ENCODE data around the gene POC1A. TPM values are rescaled to one million over a fixed set of nuclear protein-coding genes. Genes with fewer than 3 reads are reported as not detected.

POC1A gene
- total and polyA plus RNA-seq, 2 of the 4 experiments (the other 2 are of a cell fraction), result 10.6 to 11.5 TPM

DNA sequence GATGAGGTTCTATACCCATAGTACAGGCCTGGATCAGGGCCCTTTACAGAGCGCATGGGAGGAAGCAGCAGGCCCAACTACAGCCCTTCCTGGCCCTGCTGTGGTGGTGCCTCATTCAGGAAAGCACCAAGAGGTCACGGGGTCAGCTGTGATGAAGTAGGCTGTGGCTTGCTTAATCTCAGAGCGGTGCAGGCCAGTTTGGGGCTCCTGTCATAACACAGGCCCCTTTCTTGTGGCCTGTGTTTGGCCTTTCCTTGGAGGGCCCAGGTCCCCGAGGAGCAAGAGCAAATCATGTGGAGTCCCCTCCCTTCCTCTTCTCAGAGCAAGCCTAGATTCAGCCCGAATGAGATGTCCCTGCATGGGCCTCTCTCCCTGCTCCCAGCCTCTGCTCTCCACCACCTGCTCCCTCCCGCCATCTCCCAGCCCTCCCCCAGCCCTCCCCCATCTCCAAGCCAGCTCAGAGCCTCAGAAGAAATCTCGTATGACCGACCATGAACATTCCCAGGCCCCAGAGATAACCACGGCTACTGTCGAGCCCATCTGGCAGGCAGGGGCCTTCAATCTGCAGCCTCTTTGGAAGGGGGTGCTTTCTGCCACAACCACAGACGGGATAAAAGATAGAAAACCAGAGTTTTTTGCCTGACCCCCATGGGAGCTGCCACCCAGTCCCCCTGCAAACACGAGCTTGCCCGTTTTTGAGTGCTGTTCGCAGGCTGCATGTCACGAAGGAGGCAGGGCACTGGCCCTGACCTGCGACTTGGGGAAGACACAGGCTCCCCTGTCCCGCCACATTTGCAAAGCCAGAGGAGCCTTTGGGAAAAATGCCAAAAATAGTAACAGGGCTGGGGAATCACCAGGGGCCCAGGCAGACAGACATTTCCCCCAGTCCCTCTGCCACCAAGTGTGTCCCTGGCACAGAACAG is 65.5 kb downstream of the POC1A start:
- Histone ChIP-seq H3K4me1 (ENCODE audit: control insufficient read depth, insufficient read depth, low read length) (peaks cover 45% of the 10 kb centered on the region), H2BK5ac (ENCODE audit: low read depth, low read length, poor library complexity, severe bottlenecking) (peak overlapping the region; percentile 92), H2AFZ (replicated peaks; ENCODE audit: low read length, poor library complexity) (peak overlapping the region; percentile 82), H3K9me3 (ENCODE audit: control insufficient read depth, insufficient read depth, low read length) (no peaks in the 10 kb centered on the region), H3K4me2 (ENCODE audit: low read depth, low read length) (no peak overlapping the region), H3K18ac (ENCODE audit: low read depth, low read length) (peak overlapping the region; percentile 43; the same call in 1 of the 2 replicates), H3K27ac (ENCODE audit: insufficient read depth, low read length) (peak overlapping the region; percentile 24), H2AK9ac (replicated peaks; ENCODE audit: low read depth, low read length, poor library complexity) (peak overlapping the region; percentile 86), H3K36me3 (ENCODE audit: control insufficient read depth, insufficient read depth, low read length) (no peaks in the 10 kb centered on the region), H3K9ac (ENCODE audit: low read depth, low read length) (no peak overlapping the region), H2BK120ac (ENCODE audit: low read depth, low read length) (peak overlapping the region; percentile 93), H2AK5ac (ENCODE audit: low read depth, low read length) (peak overlapping the region; percentile 96), H2BK20ac (ENCODE audit: low read depth, low read length) (peak overlapping the region; percentile 87), H3K9me1 (ENCODE audit: insufficient read depth, low read length) (peaks cover 60% of the 10 kb centered on the region), H3K4ac (ENCODE audit: low read depth, low read length) (peak overlapping the region; percentile 94), H3K23ac (ENCODE audit: low read depth, low read length) (peak overlapping the region; percentile 77; the same call in 1 of the 2 replicates), H4K8ac (ENCODE audit: low read depth in 2 of 2, low read length in 2 of 2) (peak overlapping the region; percentile 87 to 90; a peak in 3 of 4 replicates), H4K20me1 (ENCODE audit: insufficient read depth, low read length) (peaks cover 4% of the 10 kb centered on the region; the same call in 1 of the 2 replicates), H2BK15ac (ENCODE audit: low read depth, low read length) (peak overlapping the region; percentile 70; the same call in 2 of the 3 replicates), H4K5ac (ENCODE audit: low read depth, low read length) (peak overlapping the region; percentile 85), H3K4me3 (ENCODE audit: insufficient read depth, low read depth, low read length) (no peak overlapping the region), H3K27me3 (ENCODE audit: control insufficient read depth, insufficient read depth, low read length) (no peaks in the 10 kb centered on the region), H3K79me1 (ENCODE audit: low read depth in 1 of 2, low read length in 2 of 2) (peaks cover 8 to 56% of the 10 kb centered on the region in 2 experiments; a peak in 3 of 4 replicates), H3K56ac (ENCODE audit: extremely low read depth, insufficient read depth, low read length) (no peak overlapping the region), H3K14ac (replicated peaks; ENCODE audit: low read depth, low read length) (peak overlapping the region; percentile 77), H4K91ac (ENCODE audit: insufficient read depth, low read depth, low read length) (peak overlapping the region; percentile 97)
- in situ Hi-C loops (cut with MboI; ENCODE audit: low sequenced_read_pairs), result no loop called here
- BruUV-seq (replicated peaks), result no TSS peak
- POLR2A ChIA-PET (ENCODE audit: unreplicated experiment), result interaction anchor here (0.6 kb wide), 2 partner anchors 98 to 616 kb away, joined by 5 to 14 read pairs; no protein-coding TSS in a partner anchor
- DNase-seq (peak; percentile 88), ATAC-seq (ENCODE audit: low read depth) (peak; percentile 53)
- CTCF ChIA-PET, result no interaction called here
- dilution Hi-C loops (cut with HindIII; ENCODE audit: low sequenced_read_pairs, unreplicated experiment), result no loop called here
- 65% methylated on average over 10 of the region's 17 CpGs; no CpG with 5 or more reads in 1 of the 2 experiments for WGBS, 2 experiments (ENCODE audit: extremely low coverage in 2 of 2, insufficient read length in 1 of 2)
- TF ChIP-seq, protein P1, sequence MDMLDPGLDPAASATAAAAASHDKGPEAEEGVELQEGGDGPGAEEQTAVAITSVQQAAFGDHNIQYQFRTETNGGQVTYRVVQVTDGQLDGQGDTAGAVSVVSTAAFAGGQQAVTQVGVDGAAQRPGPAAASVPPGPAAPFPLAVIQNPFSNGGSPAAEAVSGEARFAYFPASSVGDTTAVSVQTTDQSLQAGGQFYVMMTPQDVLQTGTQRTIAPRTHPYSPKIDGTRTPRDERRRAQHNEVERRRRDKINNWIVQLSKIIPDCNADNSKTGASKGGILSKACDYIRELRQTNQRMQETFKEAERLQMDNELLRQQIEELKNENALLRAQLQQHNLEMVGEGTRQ (IDR thresholded peaks at IDR 0.05; ENCODE audit: low read depth, low read length), result no peak
- peak; percentile 86 for TF ChIP-seq CEBPB (IDR thresholded peaks at IDR 0.05; ENCODE audit: low read depth, low read length)
- TF ChIP-seq BHLHE40 (IDR thresholded peaks at IDR 0.05; ENCODE audit: low read depth, low read length), result no peak
- intact Hi-C loops (cut with micrococcal nuclease), result no loop called here

Measured in IMR-90 (cell line).